Thyroid gland (tissue), 4 donors: ENCODE data around the gene ITGB4. TPM values are rescaled to one million over a fixed set of nuclear protein-coding genes. Genes with fewer than 3 reads are reported as not detected.

Source experiments
- DNase-seq, 2 donors: peaks; one replicate each; pipeline ENCODE4 v3.0.0-alpha.2; 2019
- H3K27ac ChIP-seq, 3 donors: fragments of 200-600 bp; sonication (generic); 1 replicate in 2 of 3; 2 replicates in 1 of 3; pipeline ENCODE4 v1.5.1; 2016 to 2019; ENCODE audit warnings: mild to moderate bottlenecking in 1 of 3, moderate library complexity in 1 of 3
- H3K27me3 ChIP-seq: fragments of 200-600 bp; sonication (generic); one replicate; pipeline ENCODE4 v1.5.1; 2019
- H3K36me3 ChIP-seq, 2 donors: fragments of 200-600 bp; sonication (generic); one replicate each; pipeline ENCODE4 v1.5.1; 2016 to 2019
- H3K4me1 ChIP-seq, 2 donors: fragments of 200-600 bp; sonication (generic); one replicate each; pipeline ENCODE4 v1.5.1; 2017 to 2019
- H3K4me3 ChIP-seq, 3 donors: fragments of 200-600 bp; sonication (generic); replicated peaks in 1 of 3; 1 replicate in 2 of 3; 2 replicates in 1 of 3; pipeline ENCODE4 v1.5.1; 2016; ENCODE audit warnings: mild to moderate bottlenecking in 1 of 3
- H3K9me3 ChIP-seq: fragments of 200-600 bp; sonication (generic); one replicate; pipeline ENCODE4 v1.5.1; 2017
- CTCF ChIP-seq, 6 experiments: fragments of 200-600 bp in 3 of 6; fragments of 450-650 bp in 3 of 6; sonication (generic) in 3 of 6; IDR thresholded peaks; one replicate each; pipeline ENCODE4 v1.5.1; 2016 to 2019; ENCODE audit warnings: antibody characterized with exemption in 6 of 6, mild to moderate bottlenecking in 2 of 6, inconsistent platforms in 1 of 6, moderate library complexity in 1 of 6
- POLR2A ChIP-seq, 2 donors: fragments of 450-650 bp; IDR thresholded peaks; one replicate each; pipeline ENCODE4 v1.6.1; 2017; ENCODE audit warnings: antibody characterized with exemption in 2 of 2, mild to moderate bottlenecking in 2 of 2, moderate library complexity in 1 of 2
- WGBS, 2 donors: methylation state at CpG; one replicate each; pipeline ENCODE4 v1.1.5; 2017; 5-methylcytosine and 5-hydroxymethylcytosine counted together
- intact Hi-C: fragments of 100-400 bp; cut with DNase I; formaldehyde crosslinking; loops from one replicate; pipeline ENCODE4 v1.15.1; 2023
- total RNA-seq, 4 donors: library from RNA; depleted of rRNA; stranded (reverse); fragments of >200 nt; gene quantifications; one replicate each; pipeline ENCODE4 v1.2.3, GENCODE V29; 2016

Gene ITGB4
- total RNA-seq, 4 donors from 2014 or later = 19.7 to 27.3 (median 23.1) TPM

GRCh38 chr17:75785016-75785890 lies 64.0 kb downstream of the ITGB4 start:
- DNase-seq = peak; percentile 87 to 91
- H3K4me1 ChIP-seq = peaks cover 22 to 34% of the 10 kb centered on the region in 2 donors
- H3K27ac ChIP-seq = peak overlapping the region; percentile 98 to 100 (median 100)
- TF ChIP-seq CTCF (IDR thresholded peaks at IDR 0.05) (no peak), POLR2A (IDR thresholded peaks at IDR 0.05) (peak in 1 of 2 donors; percentile 43)
- H3K36me3 ChIP-seq = no peaks in the 10 kb centered on the region
- intact Hi-C loops = no loop called here
- peak overlapping the region; percentile 0 to 51 (median 30) for H3K4me3 ChIP-seq
- H3K27me3 ChIP-seq = no peaks in the 10 kb centered on the region
- WGBS, 2 donors = 23 to 44% methylated on average over 14 to 18 of the region's 43 CpGs
- no peaks in the 10 kb centered on the region for H3K9me3 ChIP-seq

GRCh38 chr17:75791254-75791653 lies 70.0 kb downstream of the ITGB4 start:
- DNase-seq = no peak
- H3K9me3 ChIP-seq = no peaks in the 10 kb centered on the region
- TF ChIP-seq CTCF (IDR thresholded peaks at IDR 0.05) (no peak), POLR2A (IDR thresholded peaks at IDR 0.05) (no peak)
- no peaks in the 10 kb centered on the region for H3K27me3 ChIP-seq
- H3K4me1 ChIP-seq = peaks cover 5 to 9% of the 10 kb centered on the region in 2 donors
- H3K4me3 ChIP-seq = no peak overlapping the region
- intact Hi-C loops = no loop called here
- H3K36me3 ChIP-seq = no peaks in the 10 kb centered on the region
- WGBS, 2 donors = 92 to 93% methylated on average over 6 of the region's 6 CpGs
- H3K27ac ChIP-seq = no peak overlapping the region

GRCh38 chr17:75793460-75793859 lies 72.2 kb downstream of the ITGB4 start:
- no peak overlapping the region for H3K27ac ChIP-seq
- no peaks in the 10 kb centered on the region for H3K4me1 ChIP-seq
- H3K27me3 ChIP-seq = no peaks in the 10 kb centered on the region
- intact Hi-C loops = no loop called here
- TF ChIP-seq CTCF (IDR thresholded peaks at IDR 0.05) = no peak
- no peak for TF ChIP-seq POLR2A (IDR thresholded peaks at IDR 0.05)
- no peak for DNase-seq
- H3K36me3 ChIP-seq = peaks cover 7 to 8% of the 10 kb centered on the region in 2 donors
- H3K4me3 ChIP-seq = no peak overlapping the region
- 88 to 93% methylated on average over 1 of the region's 1 CpG for WGBS, 2 donors
- no peaks in the 10 kb centered on the region for H3K9me3 ChIP-seq

- H3K4me3 ChIP-seq = no peak overlapping the region
- 83 to 87% methylated on average over 8 of the region's 8 CpGs for WGBS, 2 donors
- DNase-seq = peak in 1 of 2 donors; percentile 2
- H3K36me3 ChIP-seq = peaks cover 7 to 19% of the 10 kb centered on the region in 2 donors
- no peaks in the 10 kb centered on the region for H3K9me3 ChIP-seq
- H3K4me1 ChIP-seq = no peaks in the 10 kb centered on the region
- TF ChIP-seq POLR2A (IDR thresholded peaks at IDR 0.05) = no peak
- no peak for TF ChIP-seq CTCF (IDR thresholded peaks at IDR 0.05)
- no peak overlapping the region for H3K27ac ChIP-seq
- H3K27me3 ChIP-seq = no peaks in the 10 kb centered on the region
- intact Hi-C loops = no loop called here
These were observed 74.8 kb downstream of the ITGB4 start for GRCh38 chr17:75795820-75796607.
